ENCODE measurements around the gene KRTAP2-3. TPM values are rescaled to one million over a fixed set of nuclear protein-coding genes. Genes with fewer than 3 reads are reported as not detected.

Gene KRTAP2-3
- total and polyA plus RNA-seq, 10 of the 15 experiments (the other 5 are each of a cell fraction or from before 2014, with no cell fraction given): not detected

GRCh38 chr17:41018541-41018940 is 41.4 kb downstream of the KRTAP2-3 start:
- Histone ChIP-seq H3K4me2 (ENCODE audit: control insufficient read depth, insufficient read depth) (no peak overlapping the region), H3K9me3 (replicated peaks; ENCODE audit: control insufficient read depth, insufficient read depth, low read length) (no peaks in the 10 kb centered on the region), H3K4me1 (ENCODE audit: control insufficient read depth, insufficient read depth, low read length) (no peaks in the 10 kb centered on the region), H2AFZ (ENCODE audit: control insufficient read depth, low read depth, low read length) (no peak overlapping the region), H3K9ac (ENCODE audit: control insufficient read depth, insufficient read depth, low read length) (no peak overlapping the region), H3K27me3 (replicated peaks in 1 of 2; ENCODE audit: control insufficient read depth in 2 of 2, insufficient read depth in 2 of 2, low read length in 1 of 2) (no peaks in the 10 kb centered on the region; a peak in 2 of 4 replicates), H4K20me1 (ENCODE audit: control insufficient read depth, insufficient read depth) (no peaks in the 10 kb centered on the region), H3K27ac (ENCODE audit: control insufficient read depth, insufficient read depth) (no peak overlapping the region), H3K4me3 (no peak overlapping the region), H3K36me3 (ENCODE audit: control insufficient read depth in 2 of 2, insufficient read depth in 2 of 2, low read length in 1 of 2) (no peaks in the 10 kb centered on the region), H3K79me2 (ENCODE audit: control insufficient read depth, insufficient read depth, low read length) (no peaks in the 10 kb centered on the region)
- intact Hi-C loops (cut with micrococcal nuclease; ENCODE audit: unreplicated experiment) (no loop called here), in situ Hi-C loops (cut with MboI) (no loop called here)
- no TSS peak for BruUV-seq (replicated peaks)
- ChIA-PET SMC1A (ENCODE audit: uncharacterized antibody, unreplicated experiment) (no interaction called here), CTCF (no interaction called here), RAD21 (ENCODE audit: unreplicated experiment) (no interaction called here), POLR2A (no interaction called here)
- FAIRE-seq (no peak), ATAC-seq (no peak), DNase-seq (ENCODE audit: low read depth, low spot score) (no peak)
- TF ChIP-seq HDAC2 (IDR thresholded peaks at IDR 0.05): no peak
- TF ChIP-seq BMI1 (IDR thresholded peaks at IDR 0.05; ENCODE audit: borderline replicate concordance): no peak
- TF ChIP-seq RUNX3 (IDR thresholded peaks at IDR 0.05; ENCODE audit: low read length): no peak
- TF ChIP-seq TBL1XR1 (IDR thresholded peaks at IDR 0.05; ENCODE audit: low read depth, low read length): no peak
- TF ChIP-seq RAD51 (IDR thresholded peaks at IDR 0.05): no peak
- no peak for TF ChIP-seq SMAD1 (IDR thresholded peaks at IDR 0.05; ENCODE audit: low read depth, partially characterized antibody)
- TF ChIP-seq POU2F2 (IDR thresholded peaks at IDR 0.05; ENCODE audit: borderline replicate concordance, low read depth, low read length): no peak
- no peak for TF ChIP-seq CBX3 (IDR thresholded peaks at IDR 0.05; ENCODE audit: borderline replicate concordance, low read depth)
- no peak for TF ChIP-seq FOXK2 (IDR thresholded peaks at IDR 0.05)
- no peak for TF ChIP-seq RELA (IDR thresholded peaks at IDR 0.05; ENCODE audit: borderline replicate concordance, partially characterized antibody)
- TF ChIP-seq YBX1 (IDR thresholded peaks at IDR 0.05): no peak
- no peak for TF ChIP-seq HCFC1 (IDR thresholded peaks at IDR 0.05; ENCODE audit: low read length)
- no peak for TF ChIP-seq EP300 (IDR thresholded peaks at IDR 0.05; ENCODE audit: borderline replicate concordance in 1 of 2, control insufficient read depth in 1 of 2, low read depth in 2 of 2, low read length in 2 of 2)
- WGBS (ENCODE audit: insufficient coverage, insufficient replicate concordance, low lambda C conversion rate, missing lambda C conversion rate): 47% methylated on average over 3 of the region's 3 CpGs

Measured in GM12878 (cell line).